Ishikawa (cell line): ENCODE measurements around the gene NSUN4.

Experiments
- CREB1 ChIP-seq: IDR thresholded peaks from 2 replicates; pipeline ENCODE4 v1.6.1; 2012; ENCODE audit warnings: low read depth
- FOXM1 ChIP-seq: IDR thresholded peaks from 2 replicates; pipeline ENCODE4 v1.6.1; 2012; ENCODE audit warnings: low read depth, borderline replicate concordance
- MAX ChIP-seq: IDR thresholded peaks from 2 replicates; pipeline ENCODE4 v1.6.1; 2012
- RAD21 ChIP-seq: IDR thresholded peaks from 2 replicates; pipeline ENCODE4 v1.6.1; 2012; ENCODE audit warnings: low read depth
- TAF1 ChIP-seq: IDR thresholded peaks from 2 replicates; pipeline ENCODE4 v1.6.1; 2012; ENCODE audit warnings: low read depth, mild to moderate bottlenecking
- USF1 ChIP-seq: IDR thresholded peaks from 2 replicates; pipeline ENCODE4 v1.6.1; 2012

GRCh38 chr1:46367072-46367471, 26.5 kb downstream of the NSUN4 start:
- no peak for TF ChIP-seq MAX
- no peak for TF ChIP-seq TAF1
- TF ChIP-seq RAD21, result no peak
- TF ChIP-seq FOXM1, result no peak
- no peak for TF ChIP-seq USF1
- TF ChIP-seq CREB1, result no peak
